Sigmoid colon (tissue), 4 donors: Measurements from ENCODE around the gene PDK2.

Experiments
- CTCF ChIP-seq, 4 experiments: fragments of 450-650 bp in 3 of 4; fragments of 200-600 bp in 1 of 4; IDR thresholded peaks; one replicate each; pipeline ENCODE4 v1.5.1; 2016 to 2019; ENCODE audit warnings: antibody characterized with exemption in 4 of 4, mild to moderate bottlenecking in 3 of 4, moderate library complexity in 2 of 4
- EP300 ChIP-seq, 4 donors: sonication (generic); formaldehyde crosslinking; IDR thresholded peaks; one replicate each; pipeline ENCODE4 v1.6.1; 2017; ENCODE audit warnings: antibody characterized with exemption in 4 of 4
- POLR2AphosphoS5 ChIP-seq, 4 donors: sonication (generic); formaldehyde crosslinking; IDR thresholded peaks; one replicate each; pipeline ENCODE4 v1.6.1; 2017; ENCODE audit warnings: antibody characterized with exemption in 4 of 4

- TF ChIP-seq CTCF (IDR thresholded peaks at IDR 0.05) (no peak), POLR2AphosphoS5 (IDR thresholded peaks at IDR 0.05) (no peak), EP300 (IDR thresholded peaks at IDR 0.05) (no peak)
Measured at GRCh38 chr17:50129353-50129727, 34.2 kb downstream of the PDK2 start.
